LNCaP clone FGC (cell line): Measurements from ENCODE around the gene C3orf20.
"Not testable (repeated sequence)": the region's sequence is repeated elsewhere in the genome, so short reads cannot be mapped to it uniquely, and the experiment has no call there.

Experiments used
- DNase-seq: peaks from one replicate; pipeline ENCODE4 v3.0.0-alpha.2; 2011; ENCODE audit warnings: low read depth
- H3K4me3 ChIP-seq: 2 replicates; pipeline ENCODE4 v1.5.1; 2011; ENCODE audit warnings: mild to moderate bottlenecking, low read depth, low read length, control low read depth
- CTCF ChIP-seq: IDR thresholded peaks from 2 replicates; pipeline ENCODE4 v1.5.1; 2012; ENCODE audit warnings: mild to moderate bottlenecking; ENCODE audit not compliant: control insufficient read depth, insufficient read depth; ENCODE audit errors: extremely low read depth

Gene C3orf20

GRCh38 chr3:14744556-14744955, 69.6 kb downstream of the C3orf20 start:
- no peak for DNase-seq

GRCh38 chr3:14750650-14751049, 75.7 kb downstream of the C3orf20 start:
- no peak overlapping the region for H3K4me3 ChIP-seq
- no peak for TF ChIP-seq CTCF
- DNase-seq: no peak

More at GRCh38 chr3:14744556-14744955, 69.6 kb downstream of the C3orf20 start:
- H3K4me3 ChIP-seq: no peak overlapping the region
- no peak for TF ChIP-seq CTCF

- not testable (repeated sequence) for DNase-seq, H3K4me3 ChIP-seq
Measured at GRCh38 chr3:14752979-14753378, 78.0 kb downstream of the C3orf20 start.

DNA sequence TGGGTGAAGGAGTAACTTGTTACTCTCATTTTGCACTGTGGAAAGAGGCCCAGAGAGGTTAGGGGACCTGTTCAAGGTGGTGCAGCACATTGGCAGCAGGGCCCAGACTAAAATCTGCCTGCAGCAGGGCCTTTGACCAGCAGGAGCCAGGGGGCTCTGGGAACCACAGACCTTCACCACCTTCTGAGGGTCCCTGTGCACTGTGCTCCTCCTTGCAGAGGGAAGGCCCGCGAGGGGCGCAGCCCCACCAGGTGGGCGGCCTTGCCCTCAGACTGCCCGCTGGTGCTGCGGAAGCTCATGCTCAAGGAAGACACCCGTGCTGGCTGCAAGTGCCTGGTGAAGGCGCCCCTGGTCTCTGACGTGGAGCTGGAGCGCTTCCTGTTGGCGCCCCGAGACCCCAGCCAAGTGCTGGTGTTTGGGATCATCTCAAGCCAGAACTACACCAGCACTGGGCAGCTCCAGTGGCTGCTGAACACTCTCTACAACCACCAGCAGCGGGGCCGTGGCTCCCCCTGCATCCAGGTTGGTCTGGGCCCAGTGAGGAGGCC, 82.3 kb downstream of the C3orf20 start:
- TF ChIP-seq CTCF: no peak
- no peak for DNase-seq
- H3K4me3 ChIP-seq: no peak overlapping the region

DNA sequence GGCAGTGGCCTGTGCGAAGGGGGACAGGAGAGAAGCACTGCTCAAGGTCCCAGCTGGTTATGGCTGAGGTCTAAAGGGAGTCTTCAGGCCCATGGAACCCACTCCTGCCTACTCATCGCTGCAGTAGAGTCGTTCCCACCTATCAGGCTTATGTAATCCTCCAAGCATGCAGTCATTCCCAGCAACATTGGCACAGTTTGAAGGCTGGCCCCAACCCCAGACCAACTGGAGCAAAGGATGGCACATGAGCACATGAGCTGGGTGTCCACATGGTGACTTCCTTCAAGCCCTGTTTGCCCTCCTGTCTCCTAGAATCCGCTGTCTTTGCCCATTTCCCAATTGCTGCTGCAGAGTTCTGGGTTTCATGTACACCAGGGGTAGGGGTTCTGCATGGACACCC, 83.4 kb downstream of the C3orf20 start:
- no peak for DNase-seq
- TF ChIP-seq CTCF: no peak
- H3K4me3 ChIP-seq: no peak overlapping the region

DNA sequence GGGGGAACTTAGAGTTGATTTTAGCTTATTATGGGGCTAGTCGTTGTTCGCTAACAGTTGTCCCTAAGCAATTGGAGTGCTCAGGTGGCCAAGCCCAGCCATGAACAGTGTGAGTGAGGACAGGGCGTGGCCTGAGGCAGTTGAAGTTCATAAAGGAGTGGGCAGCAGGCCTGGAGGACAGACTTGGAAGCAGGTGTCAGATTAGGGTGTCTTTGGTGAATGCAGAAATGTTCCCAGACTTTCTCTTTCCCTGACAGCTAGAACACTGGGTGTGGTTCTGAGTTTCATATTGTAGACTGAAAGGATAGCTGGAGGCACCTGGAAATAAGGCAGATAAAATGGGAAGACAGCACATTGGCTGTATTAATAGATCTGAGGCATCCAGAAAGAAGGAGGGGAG, 84.0 kb downstream of the C3orf20 start:
- H3K4me3 ChIP-seq: no peak overlapping the region
- DNase-seq: no peak
- no peak for TF ChIP-seq CTCF

DNA sequence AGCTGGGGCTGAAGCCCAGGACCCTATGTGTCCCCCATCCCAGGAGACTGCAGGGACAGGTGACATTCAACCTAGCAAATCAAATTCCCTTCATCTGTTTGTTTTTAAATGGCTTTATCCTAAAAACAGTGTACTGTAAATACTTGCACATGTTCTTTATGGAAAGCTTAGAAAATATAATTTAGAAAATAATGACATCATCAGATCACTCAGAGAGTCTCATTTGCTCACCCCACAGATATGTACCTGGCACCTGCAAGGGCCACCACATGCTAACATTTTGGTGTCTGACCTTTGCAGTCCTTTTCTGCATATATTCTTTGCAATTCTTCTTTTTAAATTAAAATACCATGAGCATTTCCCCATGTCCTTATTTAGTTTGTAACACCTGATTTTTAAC, 85.2 kb downstream of the C3orf20 start:
- TF ChIP-seq CTCF: no peak
- no peak for DNase-seq
- no peak overlapping the region for H3K4me3 ChIP-seq
